ENCODE results near the gene DNAH2. TPM values are rescaled to one million over a fixed set of nuclear protein-coding genes. Genes with fewer than 3 reads are reported as not detected.

Gene DNAH2
- total and polyA plus RNA-seq, 2 of the 13 experiments (the other 11 are each of a cell fraction or from before 2014, with no cell fraction given): not detected

- TF ChIP-seq RERE (CRISPR knock-in tag; IDR thresholded peaks at IDR 0.05; ENCODE audit: low read depth) (no peak), ZNF335 (CRISPR knock-in tag; IDR thresholded peaks at IDR 0.05) (no peak), ZBTB3 (CRISPR knock-in tag; IDR thresholded peaks at IDR 0.05; ENCODE audit: borderline replicate concordance, low read depth) (no peak), ZNF780A (CRISPR knock-in tag; IDR thresholded peaks at IDR 0.05) (0 out of 2 replicates have a peak, but pooled peaks have one; percentile 35), ZNF563 (CRISPR knock-in tag; IDR thresholded peaks at IDR 0.05) (no peak), ZFP36 (IDR thresholded peaks at IDR 0.05; ENCODE audit: borderline replicate concordance, low read depth, low read length, partially characterized antibody) (peak; percentile 8), ETV5 (CRISPR knock-in tag; IDR thresholded peaks at IDR 0.05; ENCODE audit: borderline replicate concordance) (peak; percentile 48), MAFK (conservative IDR thresholded peaks at IDR 0.05 in 1 of 2, IDR thresholded peaks at IDR 0.05 in 1 of 2; ENCODE audit: low read length in 2 of 2) (no peak), THAP11 (CRISPR knock-in tag; IDR thresholded peaks at IDR 0.05) (peak; percentile 93), ZNF639 (CRISPR knock-in tag; conservative IDR thresholded peaks at IDR 0.05) (no peak), RAD21 (CRISPR knock-in tag; IDR thresholded peaks at IDR 0.05) (peak; percentile 15; the same call in 1 of the 2 replicates), BRF2 (CRISPR knock-in tag; IDR thresholded peaks at IDR 0.05) (no peak), ZZZ3 (CRISPR knock-in tag; IDR thresholded peaks at IDR 0.05; ENCODE audit: borderline replicate concordance) (no peak), CBX1 (IDR thresholded peaks at IDR 0.05; ENCODE audit: low read depth) (peak; percentile 7), KDM3A (CRISPR knock-in tag; IDR thresholded peaks at IDR 0.05; ENCODE audit: low read depth) (0 out of 2 replicates have a peak, but pooled peaks have one; percentile 32), CSRNP1 (CRISPR knock-in tag; IDR thresholded peaks at IDR 0.05) (0 out of 2 replicates have a peak, but pooled peaks have one; percentile 25)
Observed at GRCh38 chr17:7687072-7687907, 30.3 kb upstream of the DNAH2 start, which contains the start of gene TP53 (continued).
